Measurements from ENCODE around the gene EEF1AKMT2. TPM values are rescaled to one million over a fixed set of nuclear protein-coding genes. Genes with fewer than 3 reads are reported as not detected.
A peak's percentile ranks its signal among the peaks of the same experiment; 100 is the strongest.

The EEF1AKMT2 gene
- total and polyA plus RNA-seq, 2 of the 13 experiments (the other 11 are each of a cell fraction or from before 2014, with no cell fraction given), result 11.3 to 19.3 TPM

- TF ChIP-seq, protein P1, sequence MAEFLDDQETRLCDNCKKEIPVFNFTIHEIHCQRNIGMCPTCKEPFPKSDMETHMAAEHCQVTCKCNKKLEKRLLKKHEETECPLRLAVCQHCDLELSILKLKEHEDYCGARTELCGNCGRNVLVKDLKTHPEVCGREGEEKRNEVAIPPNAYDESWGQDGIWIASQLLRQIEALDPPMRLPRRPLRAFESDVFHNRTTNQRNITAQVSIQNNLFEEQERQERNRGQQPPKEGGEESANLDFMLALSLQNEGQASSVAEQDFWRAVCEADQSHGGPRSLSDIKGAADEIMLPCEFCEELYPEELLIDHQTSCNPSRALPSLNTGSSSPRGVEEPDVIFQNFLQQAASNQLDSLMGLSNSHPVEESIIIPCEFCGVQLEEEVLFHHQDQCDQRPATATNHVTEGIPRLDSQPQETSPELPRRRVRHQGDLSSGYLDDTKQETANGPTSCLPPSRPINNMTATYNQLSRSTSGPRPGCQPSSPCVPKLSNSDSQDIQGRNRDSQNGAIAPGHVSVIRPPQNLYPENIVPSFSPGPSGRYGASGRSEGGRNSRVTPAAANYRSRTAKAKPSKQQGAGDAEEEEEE (CRISPR knock-in tag; IDR thresholded peaks at IDR 0.05; ENCODE audit: borderline replicate concordance), result 0 out of 2 replicates have a peak, but pooled peaks have one; percentile 16
- no peak for TF ChIP-seq MATR3 (CRISPR knock-in tag; IDR thresholded peaks at IDR 0.05)
- TF ChIP-seq REXO4 (CRISPR knock-in tag; IDR thresholded peaks at IDR 0.05; ENCODE audit: borderline replicate concordance), result no peak
- TF ChIP-seq ZNF30 (CRISPR knock-in tag; IDR thresholded peaks at IDR 0.05), result peak; percentile 92
- TF ChIP-seq, protein P2, sequence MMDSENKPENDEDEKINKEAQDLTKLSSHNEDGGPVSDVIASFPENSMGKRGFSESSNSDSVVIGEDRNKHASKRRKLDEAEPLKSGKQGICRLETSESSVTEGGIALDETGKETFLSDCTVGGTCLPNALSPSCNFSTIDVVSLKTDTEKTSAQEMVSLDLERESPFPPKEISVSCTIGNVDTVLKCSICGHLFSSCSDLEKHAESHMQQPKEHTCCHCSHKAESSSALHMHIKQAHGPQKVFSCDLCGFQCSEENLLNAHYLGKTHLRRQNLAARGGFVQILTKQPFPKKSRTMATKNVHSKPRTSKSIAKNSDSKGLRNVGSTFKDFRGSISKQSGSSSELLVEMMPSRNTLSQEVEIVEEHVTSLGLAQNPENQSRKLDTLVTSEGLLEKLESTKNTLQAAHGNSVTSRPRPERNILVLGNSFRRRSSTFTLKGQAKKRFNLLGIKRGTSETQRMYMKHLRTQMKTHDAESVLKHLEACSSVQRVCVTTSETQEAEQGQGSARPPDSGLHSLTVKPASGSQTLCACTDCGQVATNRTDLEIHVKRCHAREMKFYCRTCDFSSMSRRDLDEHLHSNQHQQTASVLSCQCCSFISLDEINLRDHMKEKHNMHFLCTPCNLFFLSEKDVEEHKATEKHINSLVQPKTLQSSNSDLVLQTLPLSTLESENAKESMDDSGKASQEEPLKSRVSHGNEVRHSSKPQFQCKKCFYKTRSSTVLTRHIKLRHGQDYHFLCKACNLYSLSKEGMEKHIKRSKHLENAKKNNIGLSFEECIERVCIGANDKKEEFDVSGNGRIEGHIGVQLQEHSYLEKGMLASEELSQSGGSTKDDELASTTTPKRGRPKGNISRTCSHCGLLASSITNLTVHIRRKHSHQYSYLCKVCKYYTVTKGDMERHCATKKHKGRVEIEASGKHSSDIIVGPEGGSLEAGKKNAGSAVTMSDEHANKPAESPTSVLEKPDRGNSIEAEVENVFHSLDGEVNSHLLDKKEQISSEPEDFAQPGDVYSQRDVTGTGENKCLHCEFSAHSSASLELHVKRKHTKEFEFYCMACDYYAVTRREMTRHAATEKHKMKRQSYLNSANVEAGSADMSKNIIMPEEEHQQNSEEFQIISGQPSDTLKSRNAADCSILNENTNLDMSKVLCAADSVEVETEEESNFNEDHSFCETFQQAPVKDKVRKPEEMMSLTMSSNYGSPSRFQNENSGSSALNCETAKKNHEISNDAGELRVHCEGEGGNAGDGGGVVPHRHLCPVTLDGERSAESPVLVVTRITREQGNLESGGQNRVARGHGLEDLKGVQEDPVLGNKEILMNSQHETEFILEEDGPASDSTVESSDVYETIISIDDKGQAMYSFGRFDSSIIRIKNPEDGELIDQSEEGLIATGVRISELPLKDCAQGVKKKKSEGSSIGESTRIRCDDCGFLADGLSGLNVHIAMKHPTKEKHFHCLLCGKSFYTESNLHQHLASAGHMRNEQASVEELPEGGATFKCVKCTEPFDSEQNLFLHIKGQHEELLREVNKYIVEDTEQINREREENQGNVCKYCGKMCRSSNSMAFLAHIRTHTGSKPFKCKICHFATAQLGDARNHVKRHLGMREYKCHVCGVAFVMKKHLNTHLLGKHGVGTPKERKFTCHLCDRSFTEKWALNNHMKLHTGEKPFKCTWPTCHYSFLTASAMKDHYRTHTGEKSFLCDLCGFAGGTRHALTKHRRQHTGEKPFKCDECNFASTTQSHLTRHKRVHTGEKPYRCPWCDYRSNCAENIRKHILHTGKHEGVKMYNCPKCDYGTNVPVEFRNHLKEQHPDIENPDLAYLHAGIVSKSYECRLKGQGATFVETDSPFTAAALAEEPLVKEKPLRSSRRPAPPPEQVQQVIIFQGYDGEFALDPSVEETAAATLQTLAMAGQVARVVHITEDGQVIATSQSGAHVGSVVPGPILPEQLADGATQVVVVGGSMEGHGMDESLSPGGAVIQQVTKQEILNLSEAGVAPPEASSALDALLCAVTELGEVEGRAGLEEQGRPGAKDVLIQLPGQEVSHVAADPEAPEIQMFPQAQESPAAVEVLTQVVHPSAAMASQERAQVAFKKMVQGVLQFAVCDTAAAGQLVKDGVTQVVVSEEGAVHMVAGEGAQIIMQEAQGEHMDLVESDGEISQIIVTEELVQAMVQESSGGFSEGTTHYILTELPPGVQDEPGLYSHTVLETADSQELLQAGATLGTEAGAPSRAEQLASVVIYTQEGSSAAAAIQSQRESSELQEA (CRISPR knock-in tag; IDR thresholded peaks at IDR 0.05; ENCODE audit: not compliant biosample characterization), result no peak
- TF ChIP-seq MAZ (IDR thresholded peaks at IDR 0.05; ENCODE audit: borderline replicate concordance, low read depth, low read length), result 0 out of 2 replicates have a peak, but pooled peaks have one; percentile 17
- TF ChIP-seq MAZ (CRISPR knock-in tag; IDR thresholded peaks at IDR 0.05; ENCODE audit: low read depth), result peak; percentile 91
- TF ChIP-seq, protein P3, sequence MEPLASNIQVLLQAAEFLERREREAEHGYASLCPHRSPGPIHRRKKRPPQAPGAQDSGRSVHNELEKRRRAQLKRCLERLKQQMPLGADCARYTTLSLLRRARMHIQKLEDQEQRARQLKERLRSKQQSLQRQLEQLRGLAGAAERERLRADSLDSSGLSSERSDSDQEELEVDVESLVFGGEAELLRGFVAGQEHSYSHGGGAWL (CRISPR knock-in tag; IDR thresholded peaks at IDR 0.05), result peak; percentile 92; the same call in 1 of the 2 replicates
- TF ChIP-seq, protein P4, sequence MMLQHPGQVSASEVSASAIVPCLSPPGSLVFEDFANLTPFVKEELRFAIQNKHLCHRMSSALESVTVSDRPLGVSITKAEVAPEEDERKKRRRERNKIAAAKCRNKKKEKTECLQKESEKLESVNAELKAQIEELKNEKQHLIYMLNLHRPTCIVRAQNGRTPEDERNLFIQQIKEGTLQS (CRISPR knock-in tag; IDR thresholded peaks at IDR 0.05), result peak; percentile 75
- TF ChIP-seq KDM6A (CRISPR knock-in tag; IDR thresholded peaks at IDR 0.05; ENCODE audit: low read depth), result no peak
- no peak; the same call in 1 of the 2 replicates for TF ChIP-seq SOX5 (CRISPR knock-in tag; IDR thresholded peaks at IDR 0.05; ENCODE audit: borderline replicate concordance)
- TF ChIP-seq ARID5B (CRISPR knock-in tag; IDR thresholded peaks at IDR 0.05), result peak; percentile 81
- peak; percentile 86 for TF ChIP-seq ISL2 (CRISPR knock-in tag; IDR thresholded peaks at IDR 0.05)
Measured at GRCh38 chr10:124791547-124792348, at the start of gene EEF1AKMT2 (continued).
